ENCODE data around the gene SCAP.

The SCAP gene

GRCh38 chr3:47431225-47431624 is 44.5 kb downstream of the SCAP start:
- H3K4me1 Mint-ChIP-seq = peaks cover 2% of the 10 kb centered on the region
- H3K9me3 Mint-ChIP-seq = no peaks in the 10 kb centered on the region
- no peak overlapping the region for H3K4me3 Mint-ChIP-seq
- H3K36me3 Mint-ChIP-seq (ENCODE audit: low read depth) = peaks cover 21% of the 10 kb centered on the region
- DNase-seq (no peak), ATAC-seq (no peak)
- no peak overlapping the region for H3K27ac Mint-ChIP-seq
- H3K27me3 Mint-ChIP-seq = no peaks in the 10 kb centered on the region

- peaks cover 2% of the 10 kb centered on the region for H3K4me1 Mint-ChIP-seq
- H3K27me3 Mint-ChIP-seq = no peaks in the 10 kb centered on the region
- peaks cover 21% of the 10 kb centered on the region for H3K36me3 Mint-ChIP-seq (ENCODE audit: low read depth)
- DNase-seq (no peak), ATAC-seq (no peak)
- H3K4me3 Mint-ChIP-seq = no peak overlapping the region
- peak overlapping the region; percentile 6 for H3K27ac Mint-ChIP-seq
- H3K9me3 Mint-ChIP-seq = no peaks in the 10 kb centered on the region
Observed at GRCh38 chr3:47430606-47431005, 45.1 kb downstream of the SCAP start.

GRCh38 chr3:47429476-47430270 is 46.1 kb downstream of the SCAP start:
- H3K36me3 Mint-ChIP-seq (ENCODE audit: low read depth) = peaks cover 24% of the 10 kb centered on the region
- no peak for DNase-seq
- peaks cover 2% of the 10 kb centered on the region for H3K4me1 Mint-ChIP-seq
- H3K27ac Mint-ChIP-seq = no peak overlapping the region
- no peak for ATAC-seq
- no peaks in the 10 kb centered on the region for H3K9me3 Mint-ChIP-seq
- no peak overlapping the region for H3K4me3 Mint-ChIP-seq
- H3K27me3 Mint-ChIP-seq = no peaks in the 10 kb centered on the region

GRCh38 chr3:47428662-47429061 is 47.1 kb downstream of the SCAP start:
- ATAC-seq = no peak
- Mint-ChIP-seq H3K36me3 (ENCODE audit: low read depth) (peaks cover 18% of the 10 kb centered on the region), H3K4me1 (peaks cover 2% of the 10 kb centered on the region), H3K9me3 (no peaks in the 10 kb centered on the region), H3K27ac (no peak overlapping the region), H3K4me3 (no peak overlapping the region), H3K27me3 (no peaks in the 10 kb centered on the region)
- no peak for DNase-seq

GRCh38 chr3:47427866-47428265 is 47.9 kb downstream of the SCAP start:
- H3K36me3 Mint-ChIP-seq (ENCODE audit: low read depth) = peaks cover 15% of the 10 kb centered on the region
- no peaks in the 10 kb centered on the region for H3K27me3 Mint-ChIP-seq
- ATAC-seq (no peak), DNase-seq (no peak)
- no peak overlapping the region for H3K4me3 Mint-ChIP-seq
- H3K27ac Mint-ChIP-seq = no peak overlapping the region
- H3K9me3 Mint-ChIP-seq = no peaks in the 10 kb centered on the region
- H3K4me1 Mint-ChIP-seq = peaks cover 3% of the 10 kb centered on the region

GRCh38 chr3:47425959-47426358 is 49.8 kb downstream of the SCAP start:
- H3K9me3 Mint-ChIP-seq = no peaks in the 10 kb centered on the region
- H3K4me3 Mint-ChIP-seq = no peak overlapping the region
- no peaks in the 10 kb centered on the region for H3K27me3 Mint-ChIP-seq
- H3K36me3 Mint-ChIP-seq (ENCODE audit: low read depth) = peaks cover 15% of the 10 kb centered on the region
- DNase-seq = no peak
- no peak for ATAC-seq
- no peak overlapping the region for H3K27ac Mint-ChIP-seq
- peaks cover 14% of the 10 kb centered on the region for H3K4me1 Mint-ChIP-seq

- H3K27me3 Mint-ChIP-seq = no peaks in the 10 kb centered on the region
Observed at GRCh38 chr3:47425383-47425778, 50.4 kb downstream of the SCAP start.

GRCh38 chr3:47424434-47425382 is 51.0 kb downstream of the SCAP start:
- H3K27me3 Mint-ChIP-seq = no peaks in the 10 kb centered on the region
- H3K4me1 Mint-ChIP-seq = peaks cover 17% of the 10 kb centered on the region
- no peak overlapping the region for H3K4me3 Mint-ChIP-seq
- peak overlapping the region; percentile 44 for H3K27ac Mint-ChIP-seq
- DNase-seq (no peak), ATAC-seq (no peak)
- H3K9me3 Mint-ChIP-seq = no peaks in the 10 kb centered on the region
- peaks cover 9% of the 10 kb centered on the region for H3K36me3 Mint-ChIP-seq (ENCODE audit: low read depth)

More at GRCh38 chr3:47425383-47425778, 50.4 kb downstream of the SCAP start:
- H3K4me3 Mint-ChIP-seq = no peak overlapping the region
- H3K27ac Mint-ChIP-seq = no peak overlapping the region
- DNase-seq (no peak), ATAC-seq (no peak)
- H3K4me1 Mint-ChIP-seq = peaks cover 17% of the 10 kb centered on the region
- no peaks in the 10 kb centered on the region for H3K9me3 Mint-ChIP-seq
- H3K36me3 Mint-ChIP-seq (ENCODE audit: low read depth) = peaks cover 13% of the 10 kb centered on the region

- no peak for DNase-seq
- no peaks in the 10 kb centered on the region for H3K27me3 Mint-ChIP-seq
- peaks cover 17% of the 10 kb centered on the region for H3K4me1 Mint-ChIP-seq
- no peak for ATAC-seq
- H3K27ac Mint-ChIP-seq = no peak overlapping the region
- H3K9me3 Mint-ChIP-seq = no peaks in the 10 kb centered on the region
- H3K4me3 Mint-ChIP-seq = no peak overlapping the region
- H3K36me3 Mint-ChIP-seq (ENCODE audit: low read depth) = peaks cover 11% of the 10 kb centered on the region
Observed at GRCh38 chr3:47423548-47424145, 52.1 kb downstream of the SCAP start.

- H3K9me3 Mint-ChIP-seq = no peaks in the 10 kb centered on the region
- peaks cover 17% of the 10 kb centered on the region for H3K4me1 Mint-ChIP-seq
- no peaks in the 10 kb centered on the region for H3K27me3 Mint-ChIP-seq
- no peak overlapping the region for H3K4me3 Mint-ChIP-seq
- ATAC-seq (no peak), DNase-seq (no peak)
- peak overlapping the region; percentile 73 for H3K27ac Mint-ChIP-seq
- peaks cover 11% of the 10 kb centered on the region for H3K36me3 Mint-ChIP-seq (ENCODE audit: low read depth)
Observed at GRCh38 chr3:47422743-47423142, 53.0 kb downstream of the SCAP start.

GRCh38 chr3:47421741-47422649 is 53.7 kb downstream of the SCAP start:
- ATAC-seq (no peak), DNase-seq (peak; percentile 38)
- Mint-ChIP-seq H3K4me3 (no peak overlapping the region), H3K9me3 (no peaks in the 10 kb centered on the region), H3K27me3 (no peaks in the 10 kb centered on the region), H3K4me1 (peaks cover 17% of the 10 kb centered on the region), H3K36me3 (ENCODE audit: low read depth) (peaks cover 11% of the 10 kb centered on the region), H3K27ac (peak overlapping the region; percentile 97)

GRCh38 chr3:47420511-47421484 is 54.9 kb downstream of the SCAP start:
- DNase-seq = peak; percentile 91
- Mint-ChIP-seq H3K27ac (peak overlapping the region; percentile 97), H3K9me3 (no peaks in the 10 kb centered on the region), H3K4me1 (peaks cover 18% of the 10 kb centered on the region), H3K27me3 (no peaks in the 10 kb centered on the region), H3K4me3 (peak overlapping the region; percentile 53), H3K36me3 (ENCODE audit: low read depth) (peaks cover 14% of the 10 kb centered on the region)
- ATAC-seq = peak; percentile 90

GRCh38 chr3:47420044-47420430 is 55.7 kb downstream of the SCAP start:
- H3K27me3 Mint-ChIP-seq = no peaks in the 10 kb centered on the region

More at GRCh38 chr3:47420044-47420430, 55.7 kb downstream of the SCAP start:
- peaks cover 13% of the 10 kb centered on the region for H3K36me3 Mint-ChIP-seq (ENCODE audit: low read depth)
- ATAC-seq (no peak), DNase-seq (no peak)
- H3K27ac Mint-ChIP-seq = no peak overlapping the region
- H3K4me3 Mint-ChIP-seq = no peak overlapping the region
- H3K4me1 Mint-ChIP-seq = peaks cover 20% of the 10 kb centered on the region
- no peaks in the 10 kb centered on the region for H3K9me3 Mint-ChIP-seq

All from activated naive CD8-positive, alpha-beta T cell treated with anti-CD3 and anti-CD28 coated beads, Interleukin-2, amount 50 U/mL, for 24 hours (primary cell).